Cardiac fibroblast (primary cell): ENCODE data around the gene ACP4.
A peak's percentile ranks its signal among the peaks of the same experiment; 100 is the strongest.

Source experiments
- DNase-seq, 2 donors: peaks; one replicate each; pipeline versions ENCODE4 v3.0.0 to v3.0.0-alpha.2; 2010; ENCODE audit warnings: low read depth in 2 of 2
- H3K4me3 ChIP-seq, 2 donors: replicated peaks in 1 of 2; 1 replicate in 1 of 2; 2 replicates in 1 of 2; pipeline ENCODE4 v1.5.1; 2011; ENCODE audit warnings: low read depth in 2 of 2, low read length in 2 of 2, mild to moderate bottlenecking in 2 of 2, moderate library complexity in 1 of 2
- CTCF ChIP-seq: IDR thresholded peaks from one replicate; pipeline ENCODE4 v1.5.1; 2011; ENCODE audit warnings: low read depth, mild to moderate bottlenecking, low read length, inconsistent platforms

Gene ACP4

GRCh38 chr19:50830266-50831025 lies 40.2 kb downstream of the ACP4 start:
- H3K4me3 ChIP-seq: no peak overlapping the region
- no peak for DNase-seq
- no peak for TF ChIP-seq CTCF

GRCh38 chr19:50831026-50831396 lies 40.8 kb downstream of the ACP4 start:
- H3K4me3 ChIP-seq: no peak overlapping the region
- DNase-seq: no peak
- no peak for TF ChIP-seq CTCF

GRCh38 chr19:50832666-50833065 lies 42.5 kb downstream of the ACP4 start:
- no peak for DNase-seq
- no peak for TF ChIP-seq CTCF

GRCh38 chr19:50833117-50833801 lies 43.0 kb downstream of the ACP4 start, which contains the start of gene KLK15:
Gene KLK15 (minus strand): TSS chr19:50833574. CDS start chr19:50831492, 2,082 bp downstream.
- DNase-seq: no peak
- H3K4me3 ChIP-seq: no peak within 1 kb of the TSS
- TF ChIP-seq CTCF: no peak

More at GRCh38 chr19:50832666-50833065, 42.5 kb downstream of the ACP4 start:
- no peak overlapping the region for H3K4me3 ChIP-seq

- no peak for DNase-seq
- no peak overlapping the region for H3K4me3 ChIP-seq
- no peak for TF ChIP-seq CTCF
Measured at GRCh38 chr19:50833802-50834167, 43.6 kb downstream of the ACP4 start.

- no peak for TF ChIP-seq CTCF
- H3K4me3 ChIP-seq: peak overlapping the region; percentile 58 to 63
Measured at GRCh38 chr19:50835103-50835784, 45.0 kb downstream of the ACP4 start.

More at GRCh38 chr19:50835103-50835784, 45.0 kb downstream of the ACP4 start:
- peak in 1 of 2 donors; percentile 6 for DNase-seq
